ENCODE measurements around the gene GALNT17. TPM values are rescaled to one million over a fixed set of nuclear protein-coding genes. Genes with fewer than 3 reads are reported as not detected.

The GALNT17 gene
- total RNA-seq, 2 experiments from 2014 or later = not detected

DNA sequence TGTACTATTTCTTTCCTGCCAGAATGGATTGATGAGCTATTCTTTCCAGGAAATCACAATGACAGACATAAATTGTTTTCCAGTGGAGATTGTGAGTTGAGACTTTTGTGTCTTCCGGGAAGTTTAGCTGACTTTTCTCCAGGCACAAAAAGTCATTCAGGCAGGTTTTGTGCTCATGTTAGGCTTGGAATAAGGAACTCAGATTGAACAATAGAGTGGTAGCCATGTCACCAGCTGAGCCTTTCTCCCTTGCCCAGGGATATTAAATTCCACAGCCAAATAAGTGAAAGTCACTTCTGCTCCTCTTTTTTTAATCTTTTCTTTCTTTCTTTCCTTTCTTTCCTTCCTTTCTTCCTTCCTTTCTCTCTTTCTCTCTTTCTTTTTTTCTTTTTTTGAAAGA lies 559.6 kb downstream of the GALNT17 start:
- Mint-ChIP-seq H3K27me3 (no peaks in the 10 kb centered on the region), H3K9me3 (peaks cover 18% of the 10 kb centered on the region), H3K36me3 (ENCODE audit: low read depth) (no peaks in the 10 kb centered on the region), H3K27ac (no peak overlapping the region), H3K4me1 (no peaks in the 10 kb centered on the region), H3K4me3 (no peak overlapping the region)
- POLR2A ChIA-PET = no interaction called here
- CTCF ChIA-PET = no interaction called here
- DNase-seq = no peak

DNA sequence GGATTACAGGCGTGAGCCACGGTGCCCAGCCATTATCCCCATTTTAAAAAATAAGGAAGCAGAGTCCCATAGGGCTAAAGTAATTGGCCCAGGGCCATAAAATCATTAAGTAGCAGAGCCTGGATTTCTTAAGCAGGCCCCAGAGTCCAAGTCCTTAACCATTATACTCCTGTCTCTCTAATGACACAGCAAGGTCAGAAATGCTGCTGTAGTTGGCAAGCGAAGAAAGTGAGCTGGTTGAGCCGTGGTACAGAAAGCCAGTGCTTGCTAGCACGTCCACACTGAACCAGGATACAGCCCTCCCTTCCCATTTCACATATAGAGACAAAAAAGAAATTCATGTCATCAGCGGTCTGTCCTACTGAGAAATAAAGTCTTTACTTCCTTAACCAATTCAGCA lies 562.7 kb downstream of the GALNT17 start:
- ChIA-PET POLR2A (no interaction called here), CTCF (no interaction called here)
- Mint-ChIP-seq H3K27me3 (no peaks in the 10 kb centered on the region), H3K27ac (no peak overlapping the region), H3K4me1 (no peaks in the 10 kb centered on the region), H3K4me3 (no peak overlapping the region), H3K36me3 (ENCODE audit: low read depth) (no peaks in the 10 kb centered on the region), H3K9me3 (peaks cover 5% of the 10 kb centered on the region)
- DNase-seq = no peak

DNA sequence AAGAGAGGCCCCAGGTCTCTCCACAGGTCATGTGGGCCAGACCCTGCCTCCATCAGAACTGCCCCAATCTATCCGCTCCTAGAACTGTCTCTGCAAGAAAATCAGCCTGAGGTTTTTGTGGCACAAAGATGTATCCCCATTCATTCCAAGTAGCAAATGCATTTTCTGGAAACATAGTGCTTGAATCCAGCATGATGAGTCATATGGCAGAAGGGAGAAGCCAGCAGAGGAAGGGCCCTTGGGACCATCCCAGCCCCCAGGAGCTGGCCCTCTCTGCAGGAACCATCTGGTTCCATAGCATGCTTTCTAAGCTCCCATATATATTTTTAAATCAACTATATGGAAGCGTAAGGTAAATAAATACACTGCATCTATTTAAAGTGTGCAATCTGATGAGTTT lies 563.2 kb downstream of the GALNT17 start:
- POLR2A ChIA-PET = no interaction called here
- DNase-seq = no peak
- Mint-ChIP-seq H3K9me3 (peaks cover 5% of the 10 kb centered on the region), H3K4me1 (no peaks in the 10 kb centered on the region), H3K4me3 (no peak overlapping the region), H3K36me3 (ENCODE audit: low read depth) (no peaks in the 10 kb centered on the region), H3K27ac (no peak overlapping the region), H3K27me3 (no peaks in the 10 kb centered on the region)
- CTCF ChIA-PET = no interaction called here

DNA sequence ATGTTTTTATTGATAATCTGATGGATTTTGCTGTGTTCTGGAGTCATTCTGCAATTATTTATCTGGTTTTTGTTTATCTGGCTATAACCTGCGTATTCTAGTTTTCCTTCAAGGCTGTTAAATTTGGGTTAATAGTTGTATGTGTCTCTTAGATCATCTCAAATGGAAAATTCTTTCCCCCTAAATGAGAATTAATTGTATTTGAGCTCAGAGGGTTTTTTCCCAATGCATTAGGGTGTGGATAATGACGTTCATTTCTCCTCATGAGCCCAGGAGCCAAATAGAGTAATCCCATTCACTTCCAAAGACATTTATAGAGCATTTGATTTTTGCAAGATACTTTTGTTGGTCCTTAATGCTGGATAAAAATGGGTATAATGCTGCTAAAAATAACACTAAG lies 564.6 kb downstream of the GALNT17 start:
- Mint-ChIP-seq H3K4me1 (no peaks in the 10 kb centered on the region), H3K4me3 (no peak overlapping the region), H3K36me3 (ENCODE audit: low read depth) (no peaks in the 10 kb centered on the region), H3K27me3 (no peaks in the 10 kb centered on the region), H3K27ac (no peak overlapping the region), H3K9me3 (peaks cover 13% of the 10 kb centered on the region)
- POLR2A ChIA-PET = no interaction called here
- no peak for DNase-seq
- CTCF ChIA-PET = no interaction called here

DNA sequence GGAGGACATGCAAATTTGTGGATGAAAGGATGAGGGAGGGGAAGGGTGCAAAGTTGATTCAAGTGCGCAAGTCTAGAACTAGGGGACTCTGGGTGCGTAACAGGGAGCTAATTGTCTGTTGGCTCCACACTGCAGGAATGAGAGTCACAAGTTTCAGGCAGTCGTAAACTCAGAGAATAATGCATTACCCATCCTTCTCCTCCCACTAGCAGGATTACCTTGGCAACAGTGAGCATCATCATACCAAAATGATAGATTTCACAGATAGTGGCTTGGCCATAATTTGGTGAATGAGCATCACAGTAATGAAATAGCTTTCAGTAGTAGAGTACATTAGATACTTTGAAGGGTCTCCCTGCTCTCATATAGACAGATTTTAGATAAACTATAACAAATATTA lies 565.5 kb downstream of the GALNT17 start:
- DNase-seq = no peak
- no peak overlapping the region for H3K27ac Mint-ChIP-seq
- POLR2A ChIA-PET = no interaction called here
- no peaks in the 10 kb centered on the region for H3K27me3 Mint-ChIP-seq
- H3K36me3 Mint-ChIP-seq (ENCODE audit: low read depth) = no peaks in the 10 kb centered on the region
- no peak overlapping the region for H3K4me3 Mint-ChIP-seq
- peaks cover 14% of the 10 kb centered on the region for H3K9me3 Mint-ChIP-seq
- CTCF ChIA-PET = no interaction called here
- no peaks in the 10 kb centered on the region for H3K4me1 Mint-ChIP-seq

DNA sequence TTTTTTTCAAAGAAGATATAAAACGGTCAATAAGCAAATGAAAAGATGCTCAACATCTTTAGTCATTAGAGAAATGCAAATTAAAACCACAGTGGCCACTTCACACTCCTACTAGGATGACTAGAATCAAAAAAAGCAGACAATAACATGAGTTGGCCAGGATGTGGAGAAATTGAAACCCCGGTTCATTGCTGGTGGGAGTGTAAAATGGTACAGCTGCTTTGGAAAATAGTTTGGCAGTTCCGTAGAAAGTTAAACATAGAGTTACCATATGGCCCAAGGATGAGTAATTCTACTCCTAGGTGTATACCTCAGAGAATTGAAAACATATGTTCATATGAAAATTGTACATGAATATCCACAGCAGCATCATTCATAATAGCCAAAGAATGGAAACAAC lies 573.3 kb downstream of the GALNT17 start:
- H3K4me1 Mint-ChIP-seq = no peaks in the 10 kb centered on the region
- CTCF ChIA-PET = no interaction called here

DNA sequence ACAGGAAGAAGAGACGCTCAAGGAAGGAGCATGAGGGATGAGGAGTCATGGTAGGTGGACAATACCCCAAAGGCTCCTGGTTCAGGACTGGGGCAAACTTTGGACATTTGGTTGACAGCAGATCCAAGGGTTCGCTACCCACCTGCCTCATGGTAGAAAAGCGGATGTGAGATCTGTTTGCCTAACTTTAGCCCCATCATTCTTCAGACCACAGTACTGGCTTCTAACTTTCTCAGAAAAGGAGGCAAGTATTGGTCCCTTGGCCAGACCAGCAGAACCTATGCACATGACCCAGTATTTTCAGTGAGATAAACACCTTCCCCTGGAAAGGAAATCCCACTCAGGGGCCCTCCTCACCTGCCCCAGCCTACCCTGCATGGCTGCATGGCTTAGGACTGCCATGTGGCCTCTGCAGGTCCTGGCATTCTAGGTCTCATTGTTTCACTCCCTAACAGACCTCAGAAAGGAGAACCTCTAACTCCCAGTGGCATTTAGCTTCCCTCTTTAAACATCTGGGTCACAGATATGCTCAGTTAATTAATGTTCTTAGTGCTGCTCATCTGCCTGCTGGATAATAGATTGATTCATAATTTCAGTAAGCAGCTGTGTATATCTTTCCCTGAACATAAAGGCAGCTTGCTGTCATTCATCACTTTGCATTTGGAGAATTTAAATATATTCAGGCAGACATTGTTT lies 574.1 kb downstream of the GALNT17 start:
- Mint-ChIP-seq H3K27ac (no peak overlapping the region), H3K27me3 (no peaks in the 10 kb centered on the region), H3K36me3 (ENCODE audit: low read depth) (no peaks in the 10 kb centered on the region), H3K4me3 (no peak overlapping the region), H3K9me3 (peaks cover 10% of the 10 kb centered on the region), H3K4me1 (no peaks in the 10 kb centered on the region)
- DNase-seq = no peak
- CTCF ChIA-PET = no interaction called here
- POLR2A ChIA-PET = no interaction called here

More for the DNA sequence above, 573.3 kb downstream of the GALNT17 start:
- peaks cover 17% of the 10 kb centered on the region for H3K9me3 Mint-ChIP-seq
- H3K4me3 Mint-ChIP-seq = no peak overlapping the region
- H3K36me3 Mint-ChIP-seq (ENCODE audit: low read depth) = no peaks in the 10 kb centered on the region
- H3K27me3 Mint-ChIP-seq = no peaks in the 10 kb centered on the region
- H3K27ac Mint-ChIP-seq = no peak overlapping the region
- POLR2A ChIA-PET = no interaction called here
- DNase-seq = no peak

DNA sequence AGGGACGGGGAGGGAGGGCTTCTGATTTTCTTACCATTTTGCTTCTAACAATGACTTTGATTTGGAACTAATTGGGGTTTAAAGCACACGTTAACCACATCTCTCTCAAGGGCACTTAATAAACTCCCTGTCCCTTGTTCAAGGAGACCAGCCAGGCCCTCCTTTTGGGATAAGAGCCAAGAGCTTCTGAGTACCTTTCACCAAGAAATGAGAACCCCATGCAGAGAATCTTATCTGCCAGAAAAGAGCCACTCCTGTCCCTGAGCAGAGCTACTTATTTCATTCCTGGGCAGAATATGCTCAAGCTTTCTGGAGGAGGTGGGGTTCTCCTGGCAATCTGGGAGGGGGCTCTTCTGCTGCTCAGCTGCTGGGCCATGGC lies 574.6 kb downstream of the GALNT17 start:
- Mint-ChIP-seq H3K4me3 (no peak overlapping the region), H3K27ac (no peak overlapping the region), H3K27me3 (no peaks in the 10 kb centered on the region), H3K9me3 (peaks cover 10% of the 10 kb centered on the region), H3K36me3 (ENCODE audit: low read depth) (no peaks in the 10 kb centered on the region), H3K4me1 (no peaks in the 10 kb centered on the region)
- ChIA-PET POLR2A (no interaction called here), CTCF (no interaction called here)
- no peak for DNase-seq

DNA sequence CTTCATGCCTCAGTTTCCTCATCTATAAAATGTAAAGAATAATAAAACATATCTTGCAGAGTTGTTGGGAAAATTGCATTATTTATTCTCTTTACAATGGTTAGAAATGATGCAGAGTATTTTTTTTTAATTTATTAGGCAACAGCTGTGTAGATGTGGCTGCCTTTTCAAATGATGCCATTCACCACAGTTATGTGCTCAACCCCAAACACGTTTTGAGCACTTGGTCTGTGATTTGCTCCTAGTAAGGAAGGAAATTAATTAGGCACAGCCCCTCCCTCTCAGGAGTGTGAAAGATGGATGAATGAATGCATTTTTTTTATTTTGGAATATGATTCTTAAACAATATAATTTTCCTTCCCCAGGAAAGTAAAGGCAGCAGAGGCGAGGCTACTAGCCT lies 575.1 kb downstream of the GALNT17 start:
- H3K27me3 Mint-ChIP-seq = no peaks in the 10 kb centered on the region
- no peak for DNase-seq

DNA sequence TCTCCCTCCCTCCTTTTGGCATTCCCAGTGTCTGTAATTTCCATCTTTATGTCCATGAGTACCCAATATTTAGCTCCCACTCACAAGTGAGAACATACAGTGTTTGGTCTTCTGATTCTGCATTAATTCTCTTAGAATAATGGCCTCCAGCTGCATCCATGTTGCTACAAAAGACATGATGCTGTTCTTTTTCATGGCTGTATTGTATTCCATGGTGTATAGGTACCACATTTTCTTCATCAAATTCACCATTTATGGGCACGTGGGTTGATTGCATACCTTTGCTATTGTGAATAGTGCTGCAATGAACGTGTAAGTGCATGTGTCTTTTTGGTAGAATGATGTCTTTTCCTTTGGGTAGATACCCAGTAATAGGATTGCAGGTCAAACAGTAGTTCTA lies 576.8 kb downstream of the GALNT17 start:
- peaks cover 4% of the 10 kb centered on the region for H3K9me3 Mint-ChIP-seq
- H3K36me3 Mint-ChIP-seq (ENCODE audit: low read depth) = no peaks in the 10 kb centered on the region
- CTCF ChIA-PET = no interaction called here
- no peak overlapping the region for H3K4me3 Mint-ChIP-seq
- no peaks in the 10 kb centered on the region for H3K27me3 Mint-ChIP-seq
- no peak overlapping the region for H3K27ac Mint-ChIP-seq
- DNase-seq = no peak
- POLR2A ChIA-PET = no interaction called here
- H3K4me1 Mint-ChIP-seq = no peaks in the 10 kb centered on the region

More for the DNA sequence above, 575.1 kb downstream of the GALNT17 start:
- H3K36me3 Mint-ChIP-seq (ENCODE audit: low read depth) = no peaks in the 10 kb centered on the region
- ChIA-PET POLR2A (no interaction called here), CTCF (no interaction called here)
- H3K9me3 Mint-ChIP-seq = peaks cover 8% of the 10 kb centered on the region
- no peak overlapping the region for H3K27ac Mint-ChIP-seq
- H3K4me3 Mint-ChIP-seq = no peak overlapping the region
- no peaks in the 10 kb centered on the region for H3K4me1 Mint-ChIP-seq

DNA sequence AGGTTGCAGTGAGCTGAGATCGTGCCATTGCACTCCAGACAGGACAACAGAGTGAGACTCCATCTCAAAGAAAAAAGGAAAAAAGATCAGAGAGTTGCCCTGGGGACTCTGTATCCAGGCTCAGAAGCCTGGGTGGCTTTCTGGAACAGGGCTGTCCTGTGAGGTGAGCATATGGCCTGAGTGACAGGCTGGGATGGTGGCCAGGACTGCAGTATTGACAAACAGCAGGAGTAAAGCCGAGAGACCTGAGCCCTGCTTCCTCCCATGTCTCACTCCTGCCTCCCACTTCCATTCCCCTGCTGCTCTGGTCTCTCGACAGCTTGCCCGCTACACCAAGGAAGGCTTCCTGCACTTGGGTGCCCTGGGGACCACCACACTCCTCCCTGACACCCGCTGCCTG lies 578.5 kb downstream of the GALNT17 start:
- Mint-ChIP-seq H3K36me3 (ENCODE audit: low read depth) (no peaks in the 10 kb centered on the region), H3K27ac (no peak overlapping the region), H3K4me3 (no peak overlapping the region), H3K27me3 (no peaks in the 10 kb centered on the region), H3K4me1 (no peaks in the 10 kb centered on the region), H3K9me3 (peaks cover 4% of the 10 kb centered on the region)
- ChIA-PET CTCF (no interaction called here), POLR2A (no interaction called here)
- DNase-seq = no peak

DNA sequence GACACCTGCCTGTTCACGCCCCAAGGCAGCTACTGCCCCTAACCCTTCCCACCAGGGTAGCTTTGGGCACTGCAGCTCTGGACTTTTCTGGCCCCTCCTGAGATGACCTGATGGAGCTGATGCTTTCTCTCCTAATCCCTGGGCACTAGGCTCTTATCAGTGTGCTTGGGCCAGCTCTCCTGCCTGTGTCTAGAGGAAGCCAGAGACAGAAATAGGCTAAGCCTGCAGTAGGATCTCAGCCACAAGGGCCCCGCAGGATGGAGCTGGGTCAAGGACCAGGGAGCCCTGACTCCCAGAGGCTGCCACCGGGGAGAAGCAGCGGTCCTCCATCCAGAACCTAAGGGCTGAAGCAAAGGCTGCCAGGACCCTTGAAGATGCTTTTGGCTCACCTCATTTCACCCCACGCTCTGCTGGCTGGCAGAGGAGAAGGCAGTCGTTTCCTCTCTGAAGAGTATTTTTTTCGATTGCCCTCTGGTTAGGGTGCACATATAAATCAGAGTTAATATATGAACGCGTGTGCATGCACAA lies 580.8 kb downstream of the GALNT17 start:
- Mint-ChIP-seq H3K27me3 (no peaks in the 10 kb centered on the region), H3K4me3 (no peak overlapping the region), H3K9me3 (peaks cover 4% of the 10 kb centered on the region), H3K36me3 (ENCODE audit: low read depth) (no peaks in the 10 kb centered on the region), H3K27ac (no peak overlapping the region), H3K4me1 (no peaks in the 10 kb centered on the region)
- POLR2A ChIA-PET = no interaction called here
- CTCF ChIA-PET = no interaction called here
- no peak for DNase-seq

DNA sequence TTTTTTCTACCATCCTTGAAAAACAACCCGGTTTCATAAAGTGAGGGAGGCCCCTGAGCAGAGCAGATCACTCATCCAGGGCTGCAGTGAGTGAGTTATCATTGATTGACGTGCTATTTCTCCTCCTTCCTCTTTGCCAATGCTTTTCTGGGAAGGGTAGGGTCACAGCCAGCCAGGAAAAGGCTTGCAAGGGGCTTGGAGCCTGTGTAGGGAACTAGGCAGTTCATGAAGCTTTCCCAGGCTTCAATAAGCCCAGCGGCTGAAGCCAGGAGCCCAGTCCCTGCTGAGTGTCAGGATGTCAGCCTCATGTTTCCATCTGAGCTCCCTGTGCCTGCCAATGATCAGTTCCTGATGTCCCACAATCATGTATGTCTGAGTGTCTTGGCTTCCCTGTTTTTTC lies 584.7 kb downstream of the GALNT17 start:
- no peaks in the 10 kb centered on the region for H3K36me3 Mint-ChIP-seq (ENCODE audit: low read depth)
- ChIA-PET POLR2A (no interaction called here), CTCF (no interaction called here)
- H3K4me3 Mint-ChIP-seq = no peak overlapping the region
- H3K27me3 Mint-ChIP-seq = no peaks in the 10 kb centered on the region
- H3K27ac Mint-ChIP-seq = no peak overlapping the region
- H3K9me3 Mint-ChIP-seq = peaks cover 5% of the 10 kb centered on the region
- no peaks in the 10 kb centered on the region for H3K4me1 Mint-ChIP-seq
- DNase-seq = no peak

DNA sequence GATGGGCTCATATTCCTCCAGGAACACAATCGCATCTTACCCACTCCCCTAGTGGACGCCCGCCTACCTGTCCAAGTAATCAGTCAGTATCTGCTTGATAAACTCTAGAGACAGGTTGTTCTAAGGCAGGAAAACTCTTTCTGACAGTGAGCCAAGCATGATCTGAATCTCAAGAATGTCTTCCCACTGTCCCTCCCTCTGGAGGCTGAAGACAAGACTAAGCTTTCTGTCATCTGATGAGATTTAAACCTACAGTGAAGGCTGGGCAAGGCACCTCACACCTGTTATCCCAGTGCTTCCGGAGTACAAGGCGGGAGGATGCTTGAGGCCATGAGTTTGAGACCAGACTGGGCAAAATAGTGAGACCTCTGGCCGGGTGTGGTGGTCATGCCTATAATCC lies 586.6 kb downstream of the GALNT17 start:
- POLR2A ChIA-PET = no interaction called here
- CTCF ChIA-PET = no interaction called here
- peaks cover 8% of the 10 kb centered on the region for H3K9me3 Mint-ChIP-seq
- no peak overlapping the region for H3K4me3 Mint-ChIP-seq
- H3K36me3 Mint-ChIP-seq (ENCODE audit: low read depth) = no peaks in the 10 kb centered on the region
- H3K4me1 Mint-ChIP-seq = no peaks in the 10 kb centered on the region
- no peaks in the 10 kb centered on the region for H3K27me3 Mint-ChIP-seq
- DNase-seq = no peak
- H3K27ac Mint-ChIP-seq = no peak overlapping the region

Data from activated CD4-positive, alpha-beta memory T cell treated with anti-CD3 and anti-CD28 coated beads, Interleukin-2, amount 10 ng/mL, durations not matched to agents 7 days and 5 days (primary cell).